ENCODE measurements around the gene ASCC2. TPM values are rescaled to one million over a fixed set of nuclear protein-coding genes. Genes with fewer than 3 reads are reported as not detected.

ASCC2 gene
- total RNA-seq, 2 donors from 2014 or later, result 102 to 124 TPM

- peaks cover 0 to 14% of the 10 kb centered on the region in 2 donors for H3K4me1 Mint-ChIP-seq (ENCODE audit: low read depth in 2 of 2)
- no peak overlapping the region for H3K27ac Mint-ChIP-seq
- ATAC-seq (no peak), DNase-seq (ENCODE audit: low spot score) (no peak)
- H3K27me3 Mint-ChIP-seq, result no peaks in the 10 kb centered on the region
- H3K9me3 Mint-ChIP-seq, result no peaks in the 10 kb centered on the region
- H3K36me3 Mint-ChIP-seq, result peaks cover 15% of the 10 kb centered on the region
- no peak overlapping the region for H3K4me3 Mint-ChIP-seq
Measured at GRCh38 chr22:29801796-29802195, 36.3 kb downstream of the ASCC2 start.

GRCh38 chr22:29801153-29801552 lies 36.9 kb downstream of the ASCC2 start:
- Mint-ChIP-seq H3K4me3 (no peak overlapping the region), H3K9me3 (no peaks in the 10 kb centered on the region), H3K27ac (no peak overlapping the region), H3K4me1 (ENCODE audit: low read depth in 2 of 2) (peaks cover 0 to 16% of the 10 kb centered on the region in 2 donors), H3K27me3 (no peaks in the 10 kb centered on the region), H3K36me3 (peaks cover 15% of the 10 kb centered on the region)
- no peak for ATAC-seq
- no peak for DNase-seq (ENCODE audit: low spot score)

GRCh38 chr22:29799217-29799680 lies 38.8 kb downstream of the ASCC2 start:
- H3K36me3 Mint-ChIP-seq, result peaks cover 7% of the 10 kb centered on the region

GRCh38 chr22:29798801-29799200 lies 39.3 kb downstream of the ASCC2 start:
- H3K27me3 Mint-ChIP-seq, result no peaks in the 10 kb centered on the region
- peaks cover 0 to 10% of the 10 kb centered on the region in 2 donors for H3K4me1 Mint-ChIP-seq (ENCODE audit: low read depth in 2 of 2)
- no peak overlapping the region for H3K4me3 Mint-ChIP-seq
- peak overlapping the region; percentile 36 to 57 for H3K27ac Mint-ChIP-seq
- DNase-seq (ENCODE audit: low spot score) (no peak), ATAC-seq (peak in 1 of 2 donors; percentile 19)
- H3K36me3 Mint-ChIP-seq, result peaks cover 7% of the 10 kb centered on the region
- H3K9me3 Mint-ChIP-seq, result no peaks in the 10 kb centered on the region

More at GRCh38 chr22:29799217-29799680, 38.8 kb downstream of the ASCC2 start:
- Mint-ChIP-seq H3K27me3 (no peaks in the 10 kb centered on the region), H3K27ac (peak overlapping the region; percentile 36 to 57), H3K4me1 (ENCODE audit: low read depth in 2 of 2) (peaks cover 0 to 10% of the 10 kb centered on the region in 2 donors), H3K4me3 (no peak overlapping the region), H3K9me3 (no peaks in the 10 kb centered on the region)
- DNase-seq (ENCODE audit: low spot score) (no peak), ATAC-seq (peak; percentile 41 to 60)

- no peak for ATAC-seq
- peaks cover 7% of the 10 kb centered on the region for H3K36me3 Mint-ChIP-seq
Measured at GRCh38 chr22:29798318-29798717, 39.8 kb downstream of the ASCC2 start.

GRCh38 chr22:29797351-29797750 lies 40.7 kb downstream of the ASCC2 start:
- no peak overlapping the region for H3K4me3 Mint-ChIP-seq
- no peak for DNase-seq (ENCODE audit: low spot score)
- H3K36me3 Mint-ChIP-seq, result peaks cover 7% of the 10 kb centered on the region
- no peak overlapping the region for H3K27ac Mint-ChIP-seq
- peaks cover 0 to 10% of the 10 kb centered on the region in 2 donors for H3K4me1 Mint-ChIP-seq (ENCODE audit: low read depth in 2 of 2)
- no peaks in the 10 kb centered on the region for H3K9me3 Mint-ChIP-seq
- ATAC-seq, result no peak
- no peaks in the 10 kb centered on the region for H3K27me3 Mint-ChIP-seq

More at GRCh38 chr22:29798318-29798717, 39.8 kb downstream of the ASCC2 start:
- no peak for DNase-seq (ENCODE audit: low spot score)
- Mint-ChIP-seq H3K27me3 (no peaks in the 10 kb centered on the region), H3K27ac (peak overlapping the region; percentile 36 to 57), H3K4me3 (no peak overlapping the region), H3K9me3 (no peaks in the 10 kb centered on the region), H3K4me1 (ENCODE audit: low read depth in 2 of 2) (peaks cover 0 to 10% of the 10 kb centered on the region in 2 donors)

- H3K9me3 Mint-ChIP-seq, result no peaks in the 10 kb centered on the region
- no peak for DNase-seq (ENCODE audit: low spot score)
- no peak overlapping the region for H3K4me3 Mint-ChIP-seq
- H3K27me3 Mint-ChIP-seq, result no peaks in the 10 kb centered on the region
- H3K36me3 Mint-ChIP-seq, result peaks cover 7% of the 10 kb centered on the region
- no peak overlapping the region for H3K27ac Mint-ChIP-seq
- ATAC-seq, result no peak
- peaks cover 0 to 10% of the 10 kb centered on the region in 2 donors for H3K4me1 Mint-ChIP-seq (ENCODE audit: low read depth in 2 of 2)
Measured at GRCh38 chr22:29795663-29796062, 42.4 kb downstream of the ASCC2 start.

GRCh38 chr22:29793396-29793795 lies 44.7 kb downstream of the ASCC2 start:
- no peak overlapping the region for H3K27ac Mint-ChIP-seq
- ATAC-seq (no peak), DNase-seq (ENCODE audit: low spot score) (no peak)
- H3K9me3 Mint-ChIP-seq, result no peaks in the 10 kb centered on the region
- H3K4me1 Mint-ChIP-seq (ENCODE audit: low read depth in 2 of 2), result peaks cover 0 to 8% of the 10 kb centered on the region in 2 donors
- H3K27me3 Mint-ChIP-seq, result no peaks in the 10 kb centered on the region
- H3K4me3 Mint-ChIP-seq, result no peak overlapping the region
- H3K36me3 Mint-ChIP-seq, result peaks cover 3% of the 10 kb centered on the region

- no peaks in the 10 kb centered on the region for H3K4me1 Mint-ChIP-seq (ENCODE audit: low read depth in 2 of 2)
- H3K9me3 Mint-ChIP-seq, result no peaks in the 10 kb centered on the region
- H3K36me3 Mint-ChIP-seq, result peaks cover 7% of the 10 kb centered on the region
- H3K27ac Mint-ChIP-seq, result no peak overlapping the region
- DNase-seq (ENCODE audit: low spot score) (no peak), ATAC-seq (no peak)
- H3K4me3 Mint-ChIP-seq, result no peak overlapping the region
- no peaks in the 10 kb centered on the region for H3K27me3 Mint-ChIP-seq
Measured at GRCh38 chr22:29790061-29790460, 48.0 kb downstream of the ASCC2 start.

- no peak for ATAC-seq
- Mint-ChIP-seq H3K36me3 (peaks cover 7% of the 10 kb centered on the region), H3K27me3 (no peaks in the 10 kb centered on the region), H3K27ac (no peak overlapping the region), H3K9me3 (no peaks in the 10 kb centered on the region), H3K4me1 (ENCODE audit: low read depth in 2 of 2) (no peaks in the 10 kb centered on the region), H3K4me3 (no peak overlapping the region)
- DNase-seq (ENCODE audit: low spot score), result no peak
Measured at GRCh38 chr22:29788339-29789279, 49.5 kb downstream of the ASCC2 start.

- Mint-ChIP-seq H3K4me3 (no peak overlapping the region), H3K4me1 (ENCODE audit: low read depth in 2 of 2) (no peaks in the 10 kb centered on the region), H3K27ac (no peak overlapping the region), H3K36me3 (peaks cover 7% of the 10 kb centered on the region), H3K27me3 (no peaks in the 10 kb centered on the region), H3K9me3 (no peaks in the 10 kb centered on the region)
- DNase-seq (ENCODE audit: low spot score) (no peak), ATAC-seq (peak in 1 of 2 donors; percentile 28)
Measured at GRCh38 chr22:29787371-29787980, 50.6 kb downstream of the ASCC2 start.

- H3K9me3 Mint-ChIP-seq, result no peaks in the 10 kb centered on the region
- no peaks in the 10 kb centered on the region for H3K4me1 Mint-ChIP-seq (ENCODE audit: low read depth in 2 of 2)
- H3K27me3 Mint-ChIP-seq, result no peaks in the 10 kb centered on the region
- no peak overlapping the region for H3K27ac Mint-ChIP-seq
- peaks cover 7% of the 10 kb centered on the region for H3K36me3 Mint-ChIP-seq
- DNase-seq (ENCODE audit: low spot score) (no peak), ATAC-seq (no peak)
- H3K4me3 Mint-ChIP-seq, result no peak overlapping the region
Measured at GRCh38 chr22:29786031-29786430, 52.0 kb downstream of the ASCC2 start.

GRCh38 chr22:29784451-29785361 lies 53.4 kb downstream of the ASCC2 start:
- ATAC-seq (no peak), DNase-seq (ENCODE audit: low spot score) (no peak)
- no peak overlapping the region for H3K27ac Mint-ChIP-seq
- no peaks in the 10 kb centered on the region for H3K27me3 Mint-ChIP-seq
- peaks cover 7% of the 10 kb centered on the region for H3K36me3 Mint-ChIP-seq
- no peaks in the 10 kb centered on the region for H3K4me1 Mint-ChIP-seq (ENCODE audit: low read depth in 2 of 2)
- H3K9me3 Mint-ChIP-seq, result no peaks in the 10 kb centered on the region
- H3K4me3 Mint-ChIP-seq, result no peak overlapping the region
